ENCODE results near the gene HS3ST5.

DNA sequence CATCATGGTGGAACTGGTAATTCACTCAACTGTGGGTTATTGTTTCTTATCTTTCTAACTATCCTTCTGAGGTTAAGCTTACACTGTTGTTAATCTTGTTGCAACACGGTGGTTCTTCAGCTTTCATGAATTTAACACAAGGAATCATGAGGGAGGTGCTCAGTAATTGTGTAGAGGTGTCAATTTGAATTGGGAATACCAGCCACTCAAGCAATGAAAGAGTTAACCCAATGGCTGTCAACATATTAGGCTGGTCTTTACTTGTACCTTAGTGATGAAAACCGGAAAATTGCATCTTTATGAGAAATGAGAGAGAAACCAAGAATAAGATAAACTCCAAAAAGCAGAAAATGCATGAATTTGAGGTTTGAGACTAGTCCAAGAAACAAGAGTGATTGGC lies 95.7 kb downstream of the HS3ST5 start:
- TF ChIP-seq, protein P1, sequence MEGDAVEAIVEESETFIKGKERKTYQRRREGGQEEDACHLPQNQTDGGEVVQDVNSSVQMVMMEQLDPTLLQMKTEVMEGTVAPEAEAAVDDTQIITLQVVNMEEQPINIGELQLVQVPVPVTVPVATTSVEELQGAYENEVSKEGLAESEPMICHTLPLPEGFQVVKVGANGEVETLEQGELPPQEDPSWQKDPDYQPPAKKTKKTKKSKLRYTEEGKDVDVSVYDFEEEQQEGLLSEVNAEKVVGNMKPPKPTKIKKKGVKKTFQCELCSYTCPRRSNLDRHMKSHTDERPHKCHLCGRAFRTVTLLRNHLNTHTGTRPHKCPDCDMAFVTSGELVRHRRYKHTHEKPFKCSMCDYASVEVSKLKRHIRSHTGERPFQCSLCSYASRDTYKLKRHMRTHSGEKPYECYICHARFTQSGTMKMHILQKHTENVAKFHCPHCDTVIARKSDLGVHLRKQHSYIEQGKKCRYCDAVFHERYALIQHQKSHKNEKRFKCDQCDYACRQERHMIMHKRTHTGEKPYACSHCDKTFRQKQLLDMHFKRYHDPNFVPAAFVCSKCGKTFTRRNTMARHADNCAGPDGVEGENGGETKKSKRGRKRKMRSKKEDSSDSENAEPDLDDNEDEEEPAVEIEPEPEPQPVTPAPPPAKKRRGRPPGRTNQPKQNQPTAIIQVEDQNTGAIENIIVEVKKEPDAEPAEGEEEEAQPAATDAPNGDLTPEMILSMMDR (IDR thresholded peaks at IDR 0.05): no peak
- no peak for TF ChIP-seq POLR2AphosphoS5 (IDR thresholded peaks at IDR 0.05; ENCODE audit: insufficient read depth in 1 of 2, low read depth in 1 of 2)
